HG03457 (cell line): ENCODE results near the gene RGS19.

Experiments
- ATAC-seq: cut with Tn5 transposase; IDR thresholded peaks from one replicate; pipeline ENCODE4 v1.9.1; 2021; ENCODE audit warnings: moderate number of reproducible peaks; ENCODE audit not compliant: unreplicated experiment

RGS19 gene

GRCh38 chr20:64050261-64051032, 28.9 kb downstream of the RGS19 start:
- ATAC-seq = no peak

GRCh38 chr20:64049878-64050260, 29.4 kb downstream of the RGS19 start:
- no peak for ATAC-seq

GRCh38 chr20:64049060-64049877, 30.0 kb downstream of the RGS19 start, which contains the start of gene SOX18:
Gene SOX18, minus strand, starts transcription at chr20:64049639. Its CDS starts 123 bp downstream, at chr20:64049516.
- no peak for ATAC-seq

GRCh38 chr20:64048402-64049044, 30.8 kb downstream of the RGS19 start:
- no peak for ATAC-seq

GRCh38 chr20:64047968-64048401, 31.3 kb downstream of the RGS19 start:
- no peak for ATAC-seq

- ATAC-seq = no peak
These were observed 32.3 kb downstream of the RGS19 start for GRCh38 chr20:64047046-64047389.

GRCh38 chr20:64045346-64046011, 33.8 kb downstream of the RGS19 start:
- ATAC-seq = no peak

- no peak for ATAC-seq
These were observed 34.7 kb downstream of the RGS19 start for GRCh38 chr20:64044484-64045247.

- ATAC-seq = no peak
These were observed 35.5 kb downstream of the RGS19 start for GRCh38 chr20:64043768-64044167.

- ATAC-seq = no peak
These were observed 37.1 kb downstream of the RGS19 start for GRCh38 chr20:64042054-64042781.

- no peak for ATAC-seq
These were observed 37.6 kb downstream of the RGS19 start for GRCh38 chr20:64041781-64042053.

GRCh38 chr20:64041040-64041780, 38.1 kb downstream of the RGS19 start:
- ATAC-seq = no peak

GRCh38 chr20:64040231-64041039, 38.9 kb downstream of the RGS19 start:
- no peak for ATAC-seq

- ATAC-seq = no peak
These were observed 39.8 kb downstream of the RGS19 start for GRCh38 chr20:64039293-64040160.

GRCh38 chr20:64038565-64039292, 40.6 kb downstream of the RGS19 start:
- ATAC-seq = no peak

- no peak for ATAC-seq
These were observed 41.1 kb downstream of the RGS19 start for GRCh38 chr20:64038224-64038564.
